GM23248 (cell line): ENCODE data around the gene EPB41L5.

Experiments
- EZH2 ChIP-seq: fragments of 200-600 bp; sonication (generic); IDR thresholded peaks from 2 replicates; pipeline ENCODE4 v1.6.1; 2018; ENCODE audit warnings: antibody characterized with exemption, mild to moderate bottlenecking; ENCODE audit not compliant: insufficient read depth, poor library complexity, severe bottlenecking
- EZH2phosphoT487 ChIP-seq: fragments of 200-600 bp; sonication (generic); IDR thresholded peaks from 2 replicates; pipeline ENCODE4 v1.6.1; 2018; ENCODE audit warnings: antibody characterized with exemption, moderate library complexity, mild to moderate bottlenecking, low read depth; ENCODE audit not compliant: insufficient read depth

GRCh38 chr2:120118471-120118870 is 105.6 kb downstream of the EPB41L5 start:
- TF ChIP-seq EZH2 (no peak), EZH2phosphoT487 (no peak)
